ENCODE data around the gene GREB1. TPM values are rescaled to one million over a fixed set of nuclear protein-coding genes. Genes with fewer than 3 reads are reported as not detected.
"Not testable (repeated sequence)": the region's sequence is repeated elsewhere in the genome, so short reads cannot be mapped to it uniquely, and the experiment has no call there.

The GREB1 gene
- total RNA-seq, 1 donor: under 0.01 TPM

- TF ChIP-seq CTCF (IDR thresholded peaks at IDR 0.05; ENCODE audit: insufficient read depth, low read depth, low read length): no peak
- peak; percentile 13 for DNase-seq (ENCODE audit: low read depth)
- no peak overlapping the region for H3K4me3 ChIP-seq (ENCODE audit: low read depth, low read length)
These were observed 122.8 kb downstream of the GREB1 start for GRCh38 chr2:11656671-11657101.

- TF ChIP-seq CTCF (IDR thresholded peaks at IDR 0.05; ENCODE audit: insufficient read depth, low read depth, low read length): no peak
- no peak overlapping the region for H3K4me3 ChIP-seq (ENCODE audit: low read depth, low read length)
- DNase-seq (ENCODE audit: low read depth): no peak
These were observed 123.3 kb downstream of the GREB1 start for GRCh38 chr2:11657195-11657594.

- DNase-seq (ENCODE audit: low read depth): no peak
- no peak for TF ChIP-seq CTCF (IDR thresholded peaks at IDR 0.05; ENCODE audit: insufficient read depth, low read depth, low read length)
- H3K4me3 ChIP-seq (ENCODE audit: low read depth, low read length): no peak overlapping the region
These were observed 123.8 kb downstream of the GREB1 start for GRCh38 chr2:11657646-11658045.

- DNase-seq (ENCODE audit: low read depth): no peak
- no peak overlapping the region for H3K4me3 ChIP-seq (ENCODE audit: low read depth, low read length)
- no peak for TF ChIP-seq CTCF (IDR thresholded peaks at IDR 0.05; ENCODE audit: insufficient read depth, low read depth, low read length)
These were observed 124.6 kb downstream of the GREB1 start for GRCh38 chr2:11658208-11659114.

GRCh38 chr2:11659115-11659475 lies 125.2 kb downstream of the GREB1 start:
- no peak overlapping the region for H3K4me3 ChIP-seq (ENCODE audit: low read depth, low read length)
- DNase-seq (ENCODE audit: low read depth): no peak
- no peak for TF ChIP-seq CTCF (IDR thresholded peaks at IDR 0.05; ENCODE audit: insufficient read depth, low read depth, low read length)

GRCh38 chr2:11659851-11660250 lies 126.0 kb downstream of the GREB1 start:
- no peak for TF ChIP-seq CTCF (IDR thresholded peaks at IDR 0.05; ENCODE audit: insufficient read depth, low read depth, low read length)
- no peak for DNase-seq (ENCODE audit: low read depth)

GRCh38 chr2:11660396-11660795 lies 126.6 kb downstream of the GREB1 start:
- not testable (repeated sequence) for DNase-seq (ENCODE audit: low read depth); H3K4me3 ChIP-seq (ENCODE audit: low read depth, low read length)

More at GRCh38 chr2:11659851-11660250, 126.0 kb downstream of the GREB1 start:
- H3K4me3 ChIP-seq (ENCODE audit: low read depth, low read length): no peak overlapping the region
